ENCODE data around the gene HIF3A. TPM values are rescaled to one million over a fixed set of nuclear protein-coding genes. Genes with fewer than 3 reads are reported as not detected.

The HIF3A gene
- total and polyA plus RNA-seq, 2 of the 4 experiments (the other 2 are of a cell fraction): 0.02 TPM; not detected in 1

- in situ Hi-C loops (cut with MboI; ENCODE audit: low sequenced_read_pairs) (no loop called here), dilution Hi-C loops (cut with HindIII; ENCODE audit: low sequenced_read_pairs, unreplicated experiment) (no loop called here), intact Hi-C loops (cut with micrococcal nuclease) (no loop called here)
- Histone ChIP-seq H3K79me1 (ENCODE audit: low read depth in 1 of 2, low read length in 2 of 2) (no peaks in the 10 kb centered on the region), H3K14ac (replicated peaks; ENCODE audit: low read depth, low read length) (no peak overlapping the region), H3K4me3 (ENCODE audit: insufficient read depth, low read depth, low read length) (no peak overlapping the region), H3K23ac (ENCODE audit: low read depth, low read length) (no peak overlapping the region), H3K56ac (ENCODE audit: extremely low read depth, insufficient read depth, low read length) (no peak overlapping the region), H3K27ac (ENCODE audit: insufficient read depth, low read length) (no peak overlapping the region), H2BK20ac (ENCODE audit: low read depth, low read length) (no peak overlapping the region), H4K5ac (ENCODE audit: low read depth, low read length) (no peak overlapping the region), H3K9me3 (ENCODE audit: control insufficient read depth, insufficient read depth, low read length) (peaks cover 9% of the 10 kb centered on the region), H2BK5ac (ENCODE audit: low read depth, low read length, poor library complexity, severe bottlenecking) (no peak overlapping the region), H4K8ac (ENCODE audit: low read depth in 2 of 2, low read length in 2 of 2) (no peak overlapping the region), H3K9me1 (ENCODE audit: insufficient read depth, low read length) (no peaks in the 10 kb centered on the region), H2AK9ac (replicated peaks; ENCODE audit: low read depth, low read length, poor library complexity) (no peak overlapping the region), H3K36me3 (ENCODE audit: control insufficient read depth, insufficient read depth, low read length) (no peaks in the 10 kb centered on the region), H4K91ac (ENCODE audit: insufficient read depth, low read depth, low read length) (no peak overlapping the region), H3K4me2 (ENCODE audit: low read depth, low read length) (no peak overlapping the region), H2AK5ac (ENCODE audit: low read depth, low read length) (no peak overlapping the region), H4K20me1 (ENCODE audit: insufficient read depth, low read length) (no peaks in the 10 kb centered on the region), H3K4me1 (ENCODE audit: control insufficient read depth, insufficient read depth, low read length) (no peaks in the 10 kb centered on the region), H3K9ac (ENCODE audit: low read depth, low read length) (no peak overlapping the region), H3K4ac (ENCODE audit: low read depth, low read length) (no peak overlapping the region), H3K18ac (ENCODE audit: low read depth, low read length) (no peak overlapping the region), H3K27me3 (ENCODE audit: control insufficient read depth, insufficient read depth, low read length) (peaks cover 5% of the 10 kb centered on the region), H2BK15ac (ENCODE audit: low read depth, low read length) (no peak overlapping the region), H2BK120ac (ENCODE audit: low read depth, low read length) (no peak overlapping the region), H2AFZ (replicated peaks; ENCODE audit: low read length, poor library complexity) (no peak overlapping the region)
- ATAC-seq (ENCODE audit: low read depth) (no peak), DNase-seq (no peak)
- no peak for TF ChIP-seq BHLHE40 (IDR thresholded peaks at IDR 0.05; ENCODE audit: low read depth, low read length)
- POLR2A ChIA-PET (ENCODE audit: unreplicated experiment): no interaction called here
- WGBS, 2 experiments (ENCODE audit: extremely low coverage in 2 of 2, insufficient read length in 1 of 2): 60% methylated on average over 1 of the region's 3 CpGs; no CpG with 5 or more reads in 1 of the 2 experiments
- CTCF ChIA-PET: no interaction called here
- BruUV-seq (replicated peaks): no TSS peak
These were observed 9.7 kb downstream of the HIF3A start for GRCh38 chr19:46306501-46306900.
